T-cell (primary cell): Measurements from ENCODE around the gene CLPTM1L. TPM values are rescaled to one million over a fixed set of nuclear protein-coding genes. Genes with fewer than 3 reads are reported as not detected.

ENCODE experiments used
- ATAC-seq, 4 experiments: fragments of 200-7000 bp in 3 of 4; fragments of 150-1000 bp in 1 of 4; cut with Tn5 transposase; replicated peaks in 1 of 4; 1 replicate in 3 of 4; 2 replicates in 1 of 4; pipeline ENCODE4 v1.10.0; 2021; ENCODE audit warnings: moderate library complexity in 3 of 4, mild to moderate bottlenecking in 2 of 4, moderate number of reproducible peaks in 1 of 4
- CTCF ChIA-PET, 2 donors: fragments of 300-600 bp; sonication (Branson Sonifier 250); formaldehyde crosslinking; loops; one replicate each; lab custom pipeline; 2022; ENCODE audit warnings: antibody characterized with exemption in 2 of 2; lab: Charles Lee
- POLR2A ChIA-PET, 2 donors: fragments of 300-600 bp; sonication (Branson Sonifier 250); formaldehyde crosslinking; loops; one replicate each; lab custom pipeline; 2022; ENCODE audit warnings: antibody characterized with exemption in 2 of 2; lab: Charles Lee
- DNase-seq, 35 experiments: peaks; one replicate each; pipeline versions ENCODE4 v3.0.0 to v3.0.0-alpha.2; 2013 to 2023
- H3K27ac ChIP-seq: one replicate; pipeline ENCODE4 v1.5.1; 2013; ENCODE audit warnings: low read length
- H3K27me3 ChIP-seq, 2 experiments: replicated peaks in 1 of 2; 1 replicate in 1 of 2; 2 replicates in 1 of 2; pipeline versions ENCODE4 v1.6.1 to v1.7.0; 2013; ENCODE audit warnings: low read length in 1 of 2, mixed read lengths in 1 of 2; ENCODE audit not compliant: control insufficient read depth in 2 of 2, insufficient read depth in 2 of 2; ENCODE audit errors: extremely low read depth in 1 of 2
- H3K36me3 ChIP-seq, 2 donors: 1 replicate in 1 of 2; 2 replicates in 1 of 2; pipeline versions ENCODE4 v1.6.1 to v1.7.0; 2013; ENCODE audit warnings: low read length in 1 of 2; ENCODE audit not compliant: control insufficient read depth in 2 of 2, insufficient read depth in 1 of 2; ENCODE audit errors: extremely low read depth in 1 of 2
- H3K4me1 ChIP-seq, 2 experiments: 1 replicate in 1 of 2; 2 replicates in 1 of 2; pipeline versions ENCODE4 v1.6.1 to v1.7.0; 2013; ENCODE audit warnings: low read length in 2 of 2, mixed read lengths in 1 of 2; ENCODE audit not compliant: insufficient read depth in 2 of 2, control insufficient read depth in 1 of 2; ENCODE audit errors: extremely low read depth in 1 of 2
- H3K4me3 ChIP-seq, 2 donors: 1 replicate in 1 of 2; 2 replicates in 1 of 2; pipeline versions ENCODE4 v1.5.1 to v1.7.0; 2013; ENCODE audit warnings: mild to moderate bottlenecking in 2 of 2, low read length in 1 of 2, moderate library complexity in 1 of 2; ENCODE audit not compliant: control insufficient read depth in 1 of 2; ENCODE audit errors: extremely low read depth in 1 of 2
- H3K9me3 ChIP-seq: 2 replicates; pipeline ENCODE4 v1.7.0; 2013
- H3K27ac Mint-ChIP-seq, 2 donors: one replicate each; pipeline ENCODE4 v1.8.0; 2020 to 2021; ENCODE audit warnings: mild to moderate bottlenecking in 2 of 2, mixed read lengths in 2 of 2
- H3K27me3 Mint-ChIP-seq, 2 donors: one replicate each; pipeline ENCODE4 v1.8.0; 2021 to 2022; ENCODE audit warnings: mixed read lengths in 2 of 2
- H3K36me3 Mint-ChIP-seq: one replicate; pipeline ENCODE4 v1.8.0; 2021; ENCODE audit warnings: mixed read lengths
- H3K4me1 Mint-ChIP-seq, 3 donors: one replicate each; pipeline ENCODE4 v1.8.0; 2020 to 2022; ENCODE audit warnings: mixed read lengths in 3 of 3, mild to moderate bottlenecking in 1 of 3
- H3K4me3 Mint-ChIP-seq, 3 donors: one replicate each; pipeline ENCODE4 v1.8.0; 2020 to 2022; ENCODE audit warnings: mild to moderate bottlenecking in 3 of 3, mixed read lengths in 3 of 3, moderate library complexity in 3 of 3
- H3K9me3 Mint-ChIP-seq, 3 donors: one replicate each; pipeline ENCODE4 v1.8.0; 2020 to 2022; ENCODE audit warnings: mixed read lengths in 3 of 3
- WGBS: methylation state at CpG from one replicate; pipeline ENCODE4 v1.1.5; 2013; ENCODE audit warnings: missing lambda C conversion rate; ENCODE audit not compliant: insufficient coverage; 5-methylcytosine and 5-hydroxymethylcytosine counted together
- total RNA-seq, 35 experiments: library from RNA in 6 of 35; stranded (reverse) in 6 of 35; fragments of 120-200 nt in 1 of 35; gene quantifications; one replicate each; pipeline versions ENCODE4 v1.2.1 to v1.2.4 and lab custom pipeline; 2013 to 2026

Gene CLPTM1L
- total RNA-seq (10 to 100 TPM; 70.9 to 91.0 (median 82.1) TPM), total RNA-seq (lab: John Stamatoyannopoulos, UW) (47.6 to 186 (median 95.7) reads per million in 29 experiments)
- 74.6 TPM for total RNA-seq (2013)

- no peaks in the 10 kb centered on the region for H3K27me3 ChIP-seq
- 1% methylated on average over 85 of the region's 87 CpGs for WGBS
- ChIA-PET CTCF (interaction anchor here in 1 of 2 donors (1.4 kb wide), 1 partner anchor 35 kb away, joined by 3 read pairs; no protein-coding TSS in a partner anchor), POLR2A (interaction anchor here in 1 of 2 donors (0.6 kb wide), 1 partner anchor 244 kb away, joined by 3 read pairs; no protein-coding TSS in a partner anchor)
- no peaks in the 10 kb centered on the region for H3K9me3 Mint-ChIP-seq
- peaks cover 11 to 41% of the 10 kb centered on the region in 2 experiments for H3K4me1 ChIP-seq
- ATAC-seq (peak; percentile 92 to 95 (median 94)), DNase-seq (peak; percentile 73 to 96 (median 86))
- H3K36me3 Mint-ChIP-seq, result peaks cover 22% of the 10 kb centered on the region
- peak within 1 kb of the TSS; percentile 73 to 82 for H3K27ac Mint-ChIP-seq
- peaks cover 17 to 31% of the 10 kb centered on the region in 2 donors for H3K36me3 ChIP-seq
- H3K4me3 ChIP-seq, result peak within 1 kb of the TSS; percentile 77 to 95
- no peaks in the 10 kb centered on the region for H3K9me3 ChIP-seq
- H3K4me1 Mint-ChIP-seq, result peaks cover 29 to 36% (median 36%) of the 10 kb centered on the region in 3 donors
- peak within 1 kb of the TSS; percentile 85 to 90 (median 88) for H3K4me3 Mint-ChIP-seq
- H3K27me3 Mint-ChIP-seq, result no peaks in the 10 kb centered on the region
- H3K27ac ChIP-seq, result peak within 1 kb of the TSS; percentile 78
These were observed at the start of gene CLPTM1L for GRCh38 chr5:1344975-1345838. TSS of gene CLPTM1L (minus strand) at chr5:1345099. CDS start at chr5:1344841, 258 bp downstream.

GRCh38 chr5:1393571-1394501 lies 48.9 kb upstream of the CLPTM1L start:
- no peaks in the 10 kb centered on the region for H3K4me1 Mint-ChIP-seq
- Histone ChIP-seq H3K4me3 (no peak overlapping the region), H3K4me1 (no peaks in the 10 kb centered on the region), H3K9me3 (no peaks in the 10 kb centered on the region), H3K27me3 (peaks cover 0 to 63% of the 10 kb centered on the region in 2 experiments), H3K27ac (no peak overlapping the region), H3K36me3 (no peaks in the 10 kb centered on the region)
- no peak for DNase-seq
- POLR2A ChIA-PET, result no interaction called here
- WGBS, result 60% methylated on average over 29 of the region's 36 CpGs
- peaks cover 33 to 44% of the 10 kb centered on the region in 2 donors for H3K27me3 Mint-ChIP-seq
- no peak overlapping the region for H3K27ac Mint-ChIP-seq
- H3K4me3 Mint-ChIP-seq, result no peak overlapping the region
- no peak for ATAC-seq
- peaks cover 0 to 10% (median 5%) of the 10 kb centered on the region in 3 donors for H3K9me3 Mint-ChIP-seq
- no peaks in the 10 kb centered on the region for H3K36me3 Mint-ChIP-seq
- CTCF ChIA-PET, result no interaction called here

DNA sequence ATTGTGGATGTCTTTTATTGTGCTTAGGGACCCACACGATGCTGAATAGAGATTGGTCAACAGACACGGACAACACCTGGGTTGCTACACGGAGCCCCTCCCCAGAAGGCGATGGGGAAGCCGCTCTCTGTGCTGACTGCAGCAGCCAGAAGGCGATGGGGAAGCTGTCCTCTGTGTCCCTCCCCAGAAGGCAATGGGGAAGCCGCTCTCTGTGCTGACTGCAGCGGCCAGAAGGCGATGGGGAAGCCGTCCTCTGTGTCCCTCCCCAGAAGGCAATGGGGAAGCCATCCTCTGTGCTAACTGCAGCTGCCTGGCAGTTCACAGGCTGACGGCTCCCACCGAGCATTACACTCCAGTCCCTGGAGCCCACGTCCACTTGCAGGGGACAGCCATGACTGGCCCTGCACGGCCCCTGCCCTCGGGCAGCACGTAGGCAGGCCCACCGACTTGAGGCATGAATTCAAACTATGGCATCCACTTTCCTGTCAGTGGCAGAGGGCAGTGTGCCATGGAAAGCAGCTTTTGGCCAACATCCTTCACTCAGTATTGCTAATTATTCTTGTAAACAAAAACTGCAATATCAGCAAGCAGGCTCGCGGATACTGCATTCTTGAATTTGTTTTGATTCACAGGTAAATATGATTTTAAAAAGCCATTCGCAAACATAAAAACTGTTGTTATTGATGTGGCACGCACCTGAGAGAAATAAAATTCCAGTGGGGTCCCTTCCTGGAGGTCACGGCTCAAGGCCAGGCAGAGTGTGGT lies 48.1 kb upstream of the CLPTM1L start:
- Mint-ChIP-seq H3K27me3 (peaks cover 30 to 44% of the 10 kb centered on the region in 2 donors), H3K9me3 (peaks cover 0 to 4% (median 0%) of the 10 kb centered on the region in 3 donors), H3K4me1 (peaks cover 0 to 2% (median 0%) of the 10 kb centered on the region in 3 donors), H3K36me3 (no peaks in the 10 kb centered on the region), H3K4me3 (no peak overlapping the region), H3K27ac (no peak overlapping the region)
- H3K4me1 ChIP-seq, result no peaks in the 10 kb centered on the region
- no peaks in the 10 kb centered on the region for H3K9me3 ChIP-seq
- H3K36me3 ChIP-seq, result no peaks in the 10 kb centered on the region
- no peak for ATAC-seq
- ChIA-PET CTCF (no interaction called here), POLR2A (interaction anchor here in 1 of 2 donors (0.5 kb wide), 1 partner anchor 189 kb away, joined by 3 read pairs; no protein-coding TSS in a partner anchor)
- no peak overlapping the region for H3K27ac ChIP-seq
- 63% methylated on average over 20 of the region's 22 CpGs for WGBS
- H3K4me3 ChIP-seq, result no peak overlapping the region
- H3K27me3 ChIP-seq, result peaks cover 0 to 63% of the 10 kb centered on the region in 2 experiments
- no peak for DNase-seq

- no peaks in the 10 kb centered on the region for H3K36me3 ChIP-seq
- no peak overlapping the region for H3K4me3 ChIP-seq
- H3K9me3 ChIP-seq, result no peaks in the 10 kb centered on the region
- ChIA-PET CTCF (no interaction called here), POLR2A (interaction anchor here in 1 of 2 donors (0.5 kb wide), 1 partner anchor 189 kb away, joined by 3 read pairs; no protein-coding TSS in a partner anchor)
- H3K4me3 Mint-ChIP-seq, result no peak overlapping the region
- ATAC-seq (no peak), DNase-seq (no peak)
- H3K27me3 ChIP-seq, result peaks cover 0 to 63% of the 10 kb centered on the region in 2 experiments
- peak overlapping the region in 1 of 2 donors; percentile 40 for H3K27ac Mint-ChIP-seq
- no peaks in the 10 kb centered on the region for H3K36me3 Mint-ChIP-seq
- no peak overlapping the region for H3K27ac ChIP-seq
- 75% methylated on average over 10 of the region's 11 CpGs for WGBS
- no peaks in the 10 kb centered on the region for H3K9me3 Mint-ChIP-seq
- peaks cover 25 to 44% of the 10 kb centered on the region in 2 donors for H3K27me3 Mint-ChIP-seq
- H3K4me1 Mint-ChIP-seq, result peaks cover 4 to 6% (median 6%) of the 10 kb centered on the region in 3 donors
- H3K4me1 ChIP-seq, result peaks cover under 1 to 2% of the 10 kb centered on the region in 2 experiments
These were observed 47.4 kb upstream of the CLPTM1L start for GRCh38 chr5:1392261-1392660.

DNA sequence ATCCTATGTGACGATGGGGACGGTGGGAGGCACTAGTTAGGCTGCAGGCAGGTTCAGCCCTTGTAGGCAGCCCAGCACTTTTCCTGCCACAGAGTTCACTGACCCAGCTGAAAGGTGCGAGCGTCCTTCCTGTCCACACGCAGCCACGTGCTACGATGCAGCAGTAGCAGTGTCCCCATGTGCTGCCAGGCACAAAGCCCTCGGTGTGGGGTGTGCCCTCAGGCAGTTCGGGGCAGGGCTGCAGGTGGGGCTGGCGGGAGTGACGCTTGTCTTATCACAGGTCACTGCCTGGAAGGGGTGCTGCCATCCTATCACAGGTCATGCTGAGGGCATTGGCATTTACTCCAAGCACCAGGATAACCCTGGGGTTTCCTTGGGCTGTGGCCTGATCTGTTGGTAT lies 46.8 kb upstream of the CLPTM1L start:
- H3K36me3 Mint-ChIP-seq, result no peaks in the 10 kb centered on the region

More for the DNA sequence above, 46.8 kb upstream of the CLPTM1L start:
- ATAC-seq (no peak), DNase-seq (no peak)
- Histone ChIP-seq H3K4me1 (peaks cover 7% of the 10 kb centered on the region in 2 experiments), H3K27ac (no peak overlapping the region), H3K9me3 (no peaks in the 10 kb centered on the region), H3K4me3 (no peak overlapping the region), H3K27me3 (peaks cover 0 to 63% of the 10 kb centered on the region in 2 experiments), H3K36me3 (no peaks in the 10 kb centered on the region)
- Mint-ChIP-seq H3K27ac (no peak overlapping the region), H3K27me3 (peaks cover 21 to 40% of the 10 kb centered on the region in 2 donors), H3K9me3 (no peaks in the 10 kb centered on the region), H3K4me3 (no peak overlapping the region), H3K4me1 (peaks cover 10 to 12% (median 11%) of the 10 kb centered on the region in 3 donors)
- WGBS, result 79% methylated on average over 11 of the region's 11 CpGs
- ChIA-PET POLR2A (no interaction called here), CTCF (no interaction called here)
